WTC11 (cell line): ENCODE data around the gene KIF5A. TPM values are rescaled to one million over a fixed set of nuclear protein-coding genes. Genes with fewer than 3 reads are reported as not detected.
A peak's percentile ranks its signal among the peaks of the same experiment; 100 is the strongest.

ENCODE experiments used
- ATAC-seq: fragments of 200-7000 bp; cut with Tn5 transposase; 2 replicates; pipeline ENCODE4 v1.10.0; 2021; ENCODE audit warnings: mild to moderate bottlenecking, moderate library complexity
- CTCF ChIA-PET: fragments of 300-600 bp; sonication (Branson Sonifier 250); formaldehyde crosslinking; loops from one replicate; lab custom pipeline; 2021; ENCODE audit warnings: antibody characterized with exemption; lab: Charles Lee
- POLR2A ChIA-PET: fragments of 350-600 bp; sonication (Branson Sonifier 250); formaldehyde crosslinking; loops from one replicate; lab custom pipeline; 2021; ENCODE audit warnings: antibody characterized with exemption; lab: Charles Lee
- DNase-seq: peaks from one replicate; pipeline ENCODE4 v3.0.0; 2021; ENCODE audit warnings: low spot score
- H3K27ac Mint-ChIP-seq: 2 replicates; pipeline ENCODE4 v1.8.0; 2021; ENCODE audit warnings: mixed read lengths
- H3K27me3 Mint-ChIP-seq: 2 replicates; pipeline ENCODE4 v1.8.0; 2021; ENCODE audit warnings: low read depth, mild to moderate bottlenecking, moderate library complexity, mixed read lengths
- H3K36me3 Mint-ChIP-seq: 2 replicates; pipeline ENCODE4 v1.8.0; 2021; ENCODE audit warnings: mixed read lengths
- H3K4me1 Mint-ChIP-seq: 2 replicates; pipeline ENCODE4 v1.8.0; 2022; ENCODE audit warnings: mixed read lengths
- H3K4me3 Mint-ChIP-seq: 2 replicates; pipeline ENCODE4 v1.8.0; 2021; ENCODE audit warnings: mild to moderate bottlenecking, moderate library complexity, mixed read lengths
- H3K9me3 Mint-ChIP-seq: 2 replicates; pipeline ENCODE4 v1.8.0; 2021; ENCODE audit warnings: mixed read lengths
- AR ChIP-seq: fragments of 250-450 bp; sonication (Bioruptor Pico); IDR thresholded peaks from 2 replicates; pipeline ENCODE4 v1.9.0; 2021; ENCODE audit warnings: mild to moderate bottlenecking
- CREM ChIP-seq: sonication (generic); formaldehyde crosslinking; IDR thresholded peaks from 2 replicates; pipeline ENCODE4 v1.8.1; 2022; ENCODE audit warnings: mild to moderate bottlenecking, missing genetic modification reagents, moderate library complexity
- E2F4 ChIP-seq: sonication (generic); formaldehyde crosslinking; IDR thresholded peaks from 2 replicates; pipeline ENCODE4 v1.8.1; 2022; ENCODE audit warnings: low read depth, mild to moderate bottlenecking, moderate library complexity, missing genetic modification reagents, borderline replicate concordance
- EMX1 ChIP-seq: fragments of 250-450 bp; sonication (Bioruptor Pico); IDR thresholded peaks from 2 replicates; pipeline ENCODE4 v1.8.0; 2021; ENCODE audit warnings: mild to moderate bottlenecking
- GTF2I ChIP-seq: fragments of 250-450 bp; sonication (Bioruptor Pico); conservative IDR thresholded peaks from 2 replicates; pipeline ENCODE4 v1.4.0; 2021; ENCODE audit warnings: mild to moderate bottlenecking
- IRF2 ChIP-seq: sonication (generic); formaldehyde crosslinking; IDR thresholded peaks from 2 replicates; pipeline ENCODE4 v1.8.0; 2022; ENCODE audit warnings: low read depth, missing genetic modification reagents, borderline replicate concordance
- KAT7 ChIP-seq: sonication (generic); formaldehyde crosslinking; IDR thresholded peaks from 2 replicates; pipeline ENCODE4 v1.8.1; 2023; ENCODE audit warnings: missing genetic modification reagents, mild to moderate bottlenecking, borderline replicate concordance
- MLX ChIP-seq: sonication (generic); formaldehyde crosslinking; IDR thresholded peaks from 2 replicates; pipeline ENCODE4 v1.8.1; 2023; ENCODE audit warnings: mild to moderate bottlenecking, missing genetic modification reagents, moderate library complexity
- RELA ChIP-seq: sonication (generic); formaldehyde crosslinking; IDR thresholded peaks from 2 replicates; pipeline ENCODE4 v1.8.1; 2022; ENCODE audit warnings: missing genetic modification reagents, mild to moderate bottlenecking, borderline replicate concordance
- TCF7 ChIP-seq: sonication (generic); formaldehyde crosslinking; IDR thresholded peaks from 2 replicates; pipeline ENCODE4 v1.8.0; 2022; ENCODE audit warnings: mild to moderate bottlenecking, low read depth, missing genetic modification reagents, moderate library complexity
- TEAD1 ChIP-seq: sonication (generic); formaldehyde crosslinking; IDR thresholded peaks from 2 replicates; pipeline ENCODE4 v1.8.0; 2022; ENCODE audit warnings: mild to moderate bottlenecking, missing genetic modification reagents
- TEAD4 ChIP-seq: sonication (generic); formaldehyde crosslinking; IDR thresholded peaks from 2 replicates; pipeline ENCODE4 v1.8.0; 2022; ENCODE audit warnings: mild to moderate bottlenecking, missing genetic modification reagents
- ZNF317 ChIP-seq: sonication (generic); formaldehyde crosslinking; IDR thresholded peaks from 2 replicates; pipeline ENCODE4 v1.8.1; 2023; ENCODE audit warnings: low read depth, mild to moderate bottlenecking, moderate library complexity, missing genetic modification reagents, borderline replicate concordance
- ZNF396 ChIP-seq: fragments of 250-450 bp; sonication (Bioruptor Pico); IDR thresholded peaks from 2 replicates; pipeline ENCODE4 v1.8.0; 2021; ENCODE audit warnings: mild to moderate bottlenecking, moderate library complexity, borderline replicate concordance
- ZNF423 ChIP-seq: fragments of 250-450 bp; sonication (Bioruptor Pico); IDR thresholded peaks from 2 replicates; pipeline ENCODE4 v2.1.2; 2022; ENCODE audit warnings: mild to moderate bottlenecking, moderate library complexity
- total RNA-seq: library from RNA; stranded (reverse); gene quantifications from 3 replicates; pipeline ENCODE4 v1.2.3, GENCODE V29; 2021
- TF ChIP-seq, protein P1 (sequence below): fragments of 250-450 bp; sonication (Bioruptor Pico); conservative IDR thresholded peaks from 2 replicates; pipeline ENCODE4 v1.9.0; 2021; ENCODE audit warnings: mild to moderate bottlenecking
- TF ChIP-seq, protein P2 (sequence below): fragments of 250-450 bp; sonication (Bioruptor Pico); IDR thresholded peaks from 2 replicates; pipeline ENCODE4 v1.8.0; 2021; ENCODE audit warnings: mild to moderate bottlenecking
- TF ChIP-seq, protein P3 (sequence below): sonication (generic); formaldehyde crosslinking; IDR thresholded peaks from 2 replicates; pipeline ENCODE4 v1.8.0; 2022; ENCODE audit warnings: missing genetic modification reagents

KIF5A gene
- total RNA-seq, 1 experiment from 2014 or later: 16.1 TPM

GRCh38 chr12:57535764-57536596, 13.9 kb upstream of the KIF5A start:
- CTCF ChIA-PET: interaction anchor here (1.6 kb wide), 2 partner anchors 11 to 48 kb away, joined by 4 read pairs; partner anchors contain the start of gene DCTN2
- DNase-seq: no peak
- no peak overlapping the region for H3K4me3 Mint-ChIP-seq
- peak; percentile 43 for ATAC-seq
- H3K27me3 Mint-ChIP-seq: no peaks in the 10 kb centered on the region
- peaks cover 48% of the 10 kb centered on the region for H3K36me3 Mint-ChIP-seq
- POLR2A ChIA-PET: interaction anchor here (0.9 kb wide), 1 partner anchor 7 kb away, joined by 3 read pairs; no protein-coding TSS in a partner anchor
- no peak for TF ChIP-seq IRF2
- TF ChIP-seq MLX (CRISPR knock-in tag): no peak
- no peak for TF ChIP-seq ZNF317
- no peak for TF ChIP-seq TCF7
- no peak for TF ChIP-seq AR (CRISPR knock-in tag)
- TF ChIP-seq, protein P1, sequence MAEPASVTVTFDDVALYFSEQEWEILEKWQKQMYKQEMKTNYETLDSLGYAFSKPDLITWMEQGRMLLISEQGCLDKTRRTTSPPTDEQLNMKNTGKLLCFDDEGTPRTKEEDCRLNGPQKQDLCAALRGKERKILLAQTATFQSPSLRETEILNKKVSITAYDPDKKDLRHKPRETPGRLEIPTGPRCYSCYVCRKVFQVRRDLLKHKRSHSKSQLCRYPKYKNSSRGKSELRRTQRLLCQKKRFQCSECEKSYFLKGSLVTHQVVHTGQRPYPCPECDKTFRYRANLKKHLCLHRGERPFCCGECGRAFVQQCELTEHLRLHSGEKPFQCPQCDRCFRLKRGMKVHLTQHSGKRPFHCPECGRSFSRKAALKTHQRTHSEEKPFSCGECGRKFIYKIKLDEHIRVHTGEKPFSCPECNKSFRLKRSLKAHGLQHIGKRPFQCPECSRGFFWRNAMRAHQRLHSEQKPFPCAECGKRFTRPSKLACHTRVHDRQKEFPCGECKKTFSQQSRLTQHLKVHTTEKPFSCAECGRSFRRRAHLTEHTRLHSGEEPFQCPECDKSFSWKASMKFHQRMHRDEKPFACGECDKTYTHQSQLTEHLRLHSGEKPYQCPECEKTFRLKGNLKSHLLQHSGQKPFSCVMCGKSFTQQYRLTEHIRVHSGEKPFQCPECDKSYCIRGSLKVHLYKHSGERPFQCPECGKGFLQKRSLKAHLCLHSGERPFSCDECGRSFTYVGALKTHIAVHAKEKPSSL: no peak
- no peak for TF ChIP-seq KAT7 (CRISPR knock-in tag)
- TF ChIP-seq, protein P2, sequence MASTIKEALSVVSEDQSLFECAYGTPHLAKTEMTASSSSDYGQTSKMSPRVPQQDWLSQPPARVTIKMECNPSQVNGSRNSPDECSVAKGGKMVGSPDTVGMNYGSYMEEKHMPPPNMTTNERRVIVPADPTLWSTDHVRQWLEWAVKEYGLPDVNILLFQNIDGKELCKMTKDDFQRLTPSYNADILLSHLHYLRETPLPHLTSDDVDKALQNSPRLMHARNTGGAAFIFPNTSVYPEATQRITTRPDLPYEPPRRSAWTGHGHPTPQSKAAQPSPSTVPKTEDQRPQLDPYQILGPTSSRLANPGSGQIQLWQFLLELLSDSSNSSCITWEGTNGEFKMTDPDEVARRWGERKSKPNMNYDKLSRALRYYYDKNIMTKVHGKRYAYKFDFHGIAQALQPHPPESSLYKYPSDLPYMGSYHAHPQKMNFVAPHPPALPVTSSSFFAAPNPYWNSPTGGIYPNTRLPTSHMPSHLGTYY (CRISPR knock-in tag): no peak
- no peak for TF ChIP-seq E2F4 (CRISPR knock-in tag)
- no peak for TF ChIP-seq ZNF396 (CRISPR knock-in tag)
- TF ChIP-seq EMX1 (CRISPR knock-in tag): no peak
- TF ChIP-seq TEAD1 (CRISPR knock-in tag): no peak
- H3K4me1 Mint-ChIP-seq: peaks cover 10% of the 10 kb centered on the region
- H3K27ac Mint-ChIP-seq: no peak overlapping the region
- H3K9me3 Mint-ChIP-seq: no peaks in the 10 kb centered on the region

DNA sequence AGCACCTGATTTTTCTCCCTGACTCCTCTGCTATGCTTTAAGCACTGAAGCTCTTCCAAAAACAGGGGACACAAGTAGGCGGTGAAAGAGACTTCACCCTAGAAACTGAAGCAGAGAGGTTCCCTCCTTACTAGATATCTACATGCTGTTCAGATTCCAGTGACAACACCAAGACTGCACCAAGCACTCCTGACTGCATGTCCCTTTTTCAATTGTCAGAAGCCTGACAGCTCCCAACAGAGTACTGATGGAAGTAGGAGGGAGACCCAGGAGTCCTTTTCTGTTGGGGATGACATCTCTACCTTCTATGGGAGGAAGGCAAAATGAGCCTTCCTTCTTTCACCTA, 13.3 kb upstream of the KIF5A start:
- TF ChIP-seq RELA (CRISPR knock-in tag) (no peak), TCF7 (no peak), CREM (CRISPR knock-in tag) (no peak), AR (CRISPR knock-in tag) (no peak), GTF2I (no peak), ZNF423 (CRISPR knock-in tag) (no peak), TEAD4 (no peak)
- TF ChIP-seq, protein P3, sequence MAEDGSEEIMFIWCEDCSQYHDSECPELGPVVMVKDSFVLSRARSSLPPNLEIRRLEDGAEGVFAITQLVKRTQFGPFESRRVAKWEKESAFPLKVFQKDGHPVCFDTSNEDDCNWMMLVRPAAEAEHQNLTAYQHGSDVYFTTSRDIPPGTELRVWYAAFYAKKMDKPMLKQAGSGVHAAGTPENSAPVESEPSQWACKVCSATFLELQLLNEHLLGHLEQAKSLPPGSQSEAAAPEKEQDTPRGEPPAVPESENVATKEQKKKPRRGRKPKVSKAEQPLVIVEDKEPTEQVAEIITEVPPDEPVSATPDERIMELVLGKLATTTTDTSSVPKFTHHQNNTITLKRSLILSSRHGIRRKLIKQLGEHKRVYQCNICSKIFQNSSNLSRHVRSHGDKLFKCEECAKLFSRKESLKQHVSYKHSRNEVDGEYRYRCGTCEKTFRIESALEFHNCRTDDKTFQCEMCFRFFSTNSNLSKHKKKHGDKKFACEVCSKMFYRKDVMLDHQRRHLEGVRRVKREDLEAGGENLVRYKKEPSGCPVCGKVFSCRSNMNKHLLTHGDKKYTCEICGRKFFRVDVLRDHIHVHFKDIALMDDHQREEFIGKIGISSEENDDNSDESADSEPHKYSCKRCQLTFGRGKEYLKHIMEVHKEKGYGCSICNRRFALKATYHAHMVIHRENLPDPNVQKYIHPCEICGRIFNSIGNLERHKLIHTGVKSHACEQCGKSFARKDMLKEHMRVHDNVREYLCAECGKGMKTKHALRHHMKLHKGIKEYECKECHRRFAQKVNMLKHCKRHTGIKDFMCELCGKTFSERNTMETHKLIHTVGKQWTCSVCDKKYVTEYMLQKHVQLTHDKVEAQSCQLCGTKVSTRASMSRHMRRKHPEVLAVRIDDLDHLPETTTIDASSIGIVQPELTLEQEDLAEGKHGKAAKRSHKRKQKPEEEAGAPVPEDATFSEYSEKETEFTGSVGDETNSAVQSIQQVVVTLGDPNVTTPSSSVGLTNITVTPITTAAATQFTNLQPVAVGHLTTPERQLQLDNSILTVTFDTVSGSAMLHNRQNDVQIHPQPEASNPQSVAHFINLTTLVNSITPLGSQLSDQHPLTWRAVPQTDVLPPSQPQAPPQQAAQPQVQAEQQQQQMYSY (CRISPR knock-in tag): no peak
- no peaks in the 10 kb centered on the region for H3K9me3 Mint-ChIP-seq
- no peaks in the 10 kb centered on the region for H3K27me3 Mint-ChIP-seq
- no peak overlapping the region for H3K27ac Mint-ChIP-seq
- H3K4me3 Mint-ChIP-seq: no peak overlapping the region
- peaks cover 12% of the 10 kb centered on the region for H3K4me1 Mint-ChIP-seq
- ATAC-seq (no peak), DNase-seq (no peak)
- ChIA-PET POLR2A (interaction anchor here (0.9 kb wide), 1 partner anchor 8 kb away, joined by 3 read pairs; no protein-coding TSS in a partner anchor), CTCF (interaction anchor here (1.6 kb wide), 2 partner anchors 10 to 47 kb away, joined by 4 read pairs; partner anchors contain the start of gene DCTN2)
- peaks cover 46% of the 10 kb centered on the region for H3K36me3 Mint-ChIP-seq
